ENCODE data around the gene DTNB. TPM values are rescaled to one million over a fixed set of nuclear protein-coding genes. Genes with fewer than 3 reads are reported as not detected.
"Not testable (repeated sequence)": the region's sequence is repeated elsewhere in the genome, so short reads cannot be mapped to it uniquely, and the experiment has no call there.

DTNB gene
- total RNA-seq, 4 donors from 2014 or later = 3.0 to 7.5 (median 4.3) TPM

DNA sequence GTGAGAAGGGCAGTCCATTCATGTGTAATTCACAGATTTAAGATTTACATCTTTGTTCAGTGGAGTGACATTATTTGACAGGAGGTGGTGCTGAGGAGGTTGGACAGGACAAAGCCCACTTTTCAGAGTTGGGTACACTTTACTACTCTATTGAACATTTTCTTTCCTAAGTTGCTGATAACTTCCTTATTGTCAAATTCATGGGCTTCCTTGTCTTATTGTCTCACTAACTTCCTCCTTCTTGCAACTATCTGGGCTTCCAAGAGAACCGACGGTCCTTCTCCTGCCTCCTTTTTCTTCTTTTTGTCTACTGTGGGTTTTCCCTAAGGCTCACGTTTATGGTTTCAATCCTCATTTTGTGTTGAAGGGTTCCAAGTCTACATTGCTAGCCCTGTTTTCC, 263.9 kb downstream of the DTNB start:
- H3K36me3 ChIP-seq = no peaks in the 10 kb centered on the region
- WGBS = 69% methylated on average over 3 of the region's 3 CpGs
- intact Hi-C loops (cut with DNase I) = no loop called here
- no peaks in the 10 kb centered on the region for H3K9me3 ChIP-seq
- no peak for TF ChIP-seq POLR2A (IDR thresholded peaks at IDR 0.05; ENCODE audit: low read depth)
- TF ChIP-seq CTCF (IDR thresholded peaks at IDR 0.05) = no peak
- TF ChIP-seq POLR2AphosphoS5 (IDR thresholded peaks at IDR 0.05) = no peak
- no peak for TF ChIP-seq EP300 (IDR thresholded peaks at IDR 0.05)
- H3K27me3 ChIP-seq = no peaks in the 10 kb centered on the region
- no peak for DNase-seq (ENCODE audit: extremely low spot score)
- no peak overlapping the region for H3K4me3 ChIP-seq
- H3K27ac ChIP-seq (replicated peaks in 1 of 4) = no peak overlapping the region
- H3K4me1 ChIP-seq = no peaks in the 10 kb centered on the region

- Histone ChIP-seq H3K4me3 (no peak overlapping the region), H3K4me1 (no peaks in the 10 kb centered on the region), H3K36me3 (no peaks in the 10 kb centered on the region), H3K27ac (replicated peaks in 1 of 4) (no peak overlapping the region), H3K27me3 (no peaks in the 10 kb centered on the region), H3K9me3 (no peaks in the 10 kb centered on the region)
- intact Hi-C loops (cut with DNase I) = no loop called here
- DNase-seq (ENCODE audit: extremely low spot score) = no peak
- no peak for TF ChIP-seq CTCF (IDR thresholded peaks at IDR 0.05)
- no peak for TF ChIP-seq POLR2AphosphoS5 (IDR thresholded peaks at IDR 0.05)
- TF ChIP-seq POLR2A (IDR thresholded peaks at IDR 0.05; ENCODE audit: low read depth) = no peak
- TF ChIP-seq EP300 (IDR thresholded peaks at IDR 0.05) = no peak
- 94% methylated on average over 1 of the region's 1 CpG for WGBS
Observed at GRCh38 chr2:25409044-25409443, 264.3 kb downstream of the DTNB start.

GRCh38 chr2:25405611-25406295, 267.6 kb downstream of the DTNB start:
- Histone ChIP-seq H3K9me3 (no peaks in the 10 kb centered on the region), H3K4me3 (no peak overlapping the region), H3K27ac (replicated peaks in 1 of 4) (no peak overlapping the region), H3K27me3 (no peaks in the 10 kb centered on the region), H3K36me3 (no peaks in the 10 kb centered on the region), H3K4me1 (no peaks in the 10 kb centered on the region)
- no peak for DNase-seq (ENCODE audit: extremely low spot score)
- intact Hi-C loops (cut with DNase I) = no loop called here
- WGBS = 83% methylated on average over 9 of the region's 9 CpGs
- TF ChIP-seq EP300 (IDR thresholded peaks at IDR 0.05) (no peak), POLR2AphosphoS5 (IDR thresholded peaks at IDR 0.05) (no peak), POLR2A (IDR thresholded peaks at IDR 0.05; ENCODE audit: low read depth) (no peak), CTCF (IDR thresholded peaks at IDR 0.05) (no peak)

DNA sequence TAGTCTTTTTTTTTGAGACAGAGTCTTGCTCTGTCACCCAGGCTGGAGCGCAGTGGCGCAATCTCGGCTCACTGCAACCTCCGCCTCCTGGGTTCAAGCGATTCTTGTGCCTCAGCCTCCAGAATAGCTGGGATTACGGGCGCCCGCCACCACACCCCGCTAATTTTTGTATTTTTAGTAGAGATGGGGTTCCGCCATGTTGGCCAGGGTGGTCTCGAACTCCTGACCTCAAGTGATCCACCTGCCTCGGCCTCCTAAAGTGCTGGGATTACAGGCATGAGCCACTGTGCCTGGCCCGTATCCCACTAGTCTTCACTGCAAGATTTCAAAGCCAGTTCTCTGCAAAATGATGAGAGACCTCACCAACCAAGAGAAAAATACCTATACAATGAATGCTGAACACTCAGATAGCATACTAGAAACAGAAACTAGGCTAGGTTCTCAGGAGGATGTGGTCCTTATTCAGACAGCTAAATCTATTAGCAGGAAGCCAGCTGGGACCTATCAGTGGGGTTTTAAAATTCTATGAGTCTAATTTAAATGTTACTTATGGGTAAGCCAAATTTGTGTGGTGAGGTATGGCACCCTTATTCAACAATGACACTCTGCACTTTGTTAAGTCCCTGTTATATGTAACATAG, 270.1 kb downstream of the DTNB start:
- intact Hi-C loops (cut with DNase I); H3K4me3 ChIP-seq; H3K27me3 ChIP-seq; H3K9me3 ChIP-seq; H3K4me1 ChIP-seq; H3K36me3 ChIP-seq; DNase-seq (ENCODE audit: extremely low spot score); H3K27ac ChIP-seq (replicated peaks in 1 of 4): not testable (repeated sequence)
- 90% methylated on average over 13 of the region's 13 CpGs for WGBS

- no peak for DNase-seq (ENCODE audit: extremely low spot score)
- intact Hi-C loops (cut with DNase I) = no loop called here
- 83% methylated on average over 3 of the region's 3 CpGs for WGBS
- Histone ChIP-seq H3K36me3 (no peaks in the 10 kb centered on the region), H3K27ac (replicated peaks in 1 of 4) (no peak overlapping the region), H3K27me3 (no peaks in the 10 kb centered on the region), H3K4me1 (no peaks in the 10 kb centered on the region), H3K4me3 (no peak overlapping the region), H3K9me3 (no peaks in the 10 kb centered on the region)
- TF ChIP-seq EP300 (IDR thresholded peaks at IDR 0.05) (no peak), POLR2AphosphoS5 (IDR thresholded peaks at IDR 0.05) (no peak), POLR2A (IDR thresholded peaks at IDR 0.05; ENCODE audit: low read depth) (no peak), CTCF (IDR thresholded peaks at IDR 0.05) (no peak)
Observed at GRCh38 chr2:25402477-25402876, 270.9 kb downstream of the DTNB start.

All from esophagus muscularis mucosa (tissue), 4 donors.